Stimulated activated CD8-positive, alpha-beta memory T cell treated with anti-CD3 and anti-CD28 coated beads, Interleukin-15, amount 100 ng/mL, for 24 hours (primary cell): ENCODE data around the gene ARHGAP10.

Experiments
- DNase-seq: peaks from one replicate; pipeline ENCODE4 v3.0.0-alpha.2; 2020; ENCODE audit warnings: low read depth

The ARHGAP10 gene

GRCh38 chr4:147731580-147732517 lies at the start of gene ARHGAP10:
Gene ARHGAP10 (plus strand): TSS chr4:147732088. CDS start chr4:147732302, 214 bp downstream.
- peak; percentile 41 for DNase-seq

GRCh38 chr4:147682755-147683154 lies 49.1 kb upstream of the ARHGAP10 start:
- no peak for DNase-seq

- DNase-seq, result no peak
These were observed 48.7 kb upstream of the ARHGAP10 start for GRCh38 chr4:147683188-147683591.

GRCh38 chr4:147683717-147684700 lies 47.9 kb upstream of the ARHGAP10 start, which contains the start of gene PRMT9:
Gene PRMT9 (minus strand): TSS chr4:147684163. CDS start chr4:147683987, 176 bp downstream.
- peak; percentile 75 for DNase-seq

- DNase-seq, result no peak
These were observed 42.8 kb upstream of the ARHGAP10 start for GRCh38 chr4:147689067-147689466.

GRCh38 chr4:147691820-147692219 lies 40.1 kb upstream of the ARHGAP10 start:
- no peak for DNase-seq

- no peak for DNase-seq
These were observed 38.7 kb upstream of the ARHGAP10 start for GRCh38 chr4:147693218-147693617.

- DNase-seq, result no peak
These were observed 35.0 kb upstream of the ARHGAP10 start for GRCh38 chr4:147696866-147697265.

- no peak for DNase-seq
These were observed 27.0 kb upstream of the ARHGAP10 start for GRCh38 chr4:147704846-147705245.

GRCh38 chr4:147707892-147708672 lies 23.8 kb upstream of the ARHGAP10 start:
- DNase-seq, result no peak

- no peak for DNase-seq
These were observed 21.9 kb upstream of the ARHGAP10 start for GRCh38 chr4:147709999-147710398.

GRCh38 chr4:147714575-147715401 lies 17.1 kb upstream of the ARHGAP10 start:
- no peak for DNase-seq

- no peak for DNase-seq
These were observed 14.0 kb upstream of the ARHGAP10 start for GRCh38 chr4:147717878-147718277.

- no peak for DNase-seq
These were observed 8.6 kb upstream of the ARHGAP10 start for GRCh38 chr4:147723326-147723725.

- no peak for DNase-seq
These were observed 7.3 kb upstream of the ARHGAP10 start for GRCh38 chr4:147724468-147725201.

- DNase-seq, result no peak
These were observed 6.2 kb upstream of the ARHGAP10 start for GRCh38 chr4:147725673-147726072.

GRCh38 chr4:147727476-147728028 lies 4.3 kb upstream of the ARHGAP10 start:
- DNase-seq, result no peak

- DNase-seq, result no peak
These were observed 1.6 kb upstream of the ARHGAP10 start for GRCh38 chr4:147730333-147730732.

- DNase-seq, result no peak
These were observed 789 bp downstream of the ARHGAP10 start for GRCh38 chr4:147732518-147733235.
